ENCODE measurements around the gene CCDC73. TPM values are rescaled to one million over a fixed set of nuclear protein-coding genes. Genes with fewer than 3 reads are reported as not detected.

Gene CCDC73
- total RNA-seq: not detected

DNA sequence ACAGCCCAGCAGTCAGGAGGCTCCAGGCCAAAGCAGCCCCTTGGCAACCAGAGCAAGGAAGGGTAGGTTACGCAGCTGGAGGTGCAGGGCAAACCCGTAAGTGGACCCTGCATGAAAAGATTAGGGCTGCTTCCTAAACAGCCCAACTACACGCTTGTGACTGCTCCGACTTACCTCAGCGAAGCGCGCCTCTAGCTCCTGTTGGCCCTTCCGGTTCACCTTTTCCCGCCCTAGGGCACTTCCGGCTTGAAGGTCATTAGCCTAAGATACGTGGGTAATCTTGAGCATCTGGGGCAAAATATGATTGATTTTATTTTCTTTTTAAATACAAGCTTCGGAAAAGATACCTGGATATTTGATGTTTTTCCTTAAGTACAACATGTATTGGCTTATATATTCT, at the start of gene CCDC73:
Gene CCDC73, minus strand, starts transcription at position 224 of the 400 bp plus-strand sequence. CDS start 34,419 bp downstream, outside the sequence.

DNA sequence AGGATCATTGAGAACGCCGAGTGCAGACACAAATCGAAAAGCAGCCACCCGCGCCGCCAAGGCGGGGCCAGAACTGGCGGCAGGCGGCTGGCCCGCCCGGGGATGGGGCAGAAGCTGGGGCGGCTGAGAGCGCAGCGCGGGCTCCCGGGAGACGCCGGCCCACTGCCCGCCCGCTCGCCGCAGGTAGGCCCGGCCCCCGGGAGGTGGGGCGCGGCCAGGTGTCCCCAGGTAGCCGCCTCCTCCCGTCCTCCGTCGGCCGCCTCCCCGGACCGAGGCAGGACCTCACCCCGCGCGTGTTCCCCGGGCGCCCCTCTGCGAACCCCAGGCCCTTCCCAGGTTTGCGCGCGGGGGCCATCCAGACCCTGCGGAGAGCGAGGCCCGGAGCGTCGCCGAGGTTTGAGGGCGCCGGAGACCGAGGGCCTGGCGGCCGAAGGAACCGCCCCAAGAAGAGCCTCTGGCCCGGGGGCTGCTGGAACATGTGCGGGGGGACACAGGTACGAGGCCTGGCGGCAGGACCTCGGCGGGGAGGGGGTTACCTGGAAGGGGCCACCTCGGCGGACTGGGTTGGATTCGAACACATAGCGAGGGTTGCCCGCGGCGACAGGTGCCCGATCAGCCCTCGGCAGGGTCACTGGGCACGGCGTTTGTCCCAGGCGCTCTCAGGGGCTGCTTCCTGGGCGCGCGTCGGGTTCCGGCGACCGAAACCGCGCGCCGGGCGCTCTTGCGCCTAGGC, 35.4 kb upstream of the CCDC73 start, which contains the start of gene PRRG4:
Gene PRRG4, plus strand, starts transcription at position 248 of the 733 bp plus-strand sequence. CDS start 603 bp downstream, outside the sequence.

DNA sequence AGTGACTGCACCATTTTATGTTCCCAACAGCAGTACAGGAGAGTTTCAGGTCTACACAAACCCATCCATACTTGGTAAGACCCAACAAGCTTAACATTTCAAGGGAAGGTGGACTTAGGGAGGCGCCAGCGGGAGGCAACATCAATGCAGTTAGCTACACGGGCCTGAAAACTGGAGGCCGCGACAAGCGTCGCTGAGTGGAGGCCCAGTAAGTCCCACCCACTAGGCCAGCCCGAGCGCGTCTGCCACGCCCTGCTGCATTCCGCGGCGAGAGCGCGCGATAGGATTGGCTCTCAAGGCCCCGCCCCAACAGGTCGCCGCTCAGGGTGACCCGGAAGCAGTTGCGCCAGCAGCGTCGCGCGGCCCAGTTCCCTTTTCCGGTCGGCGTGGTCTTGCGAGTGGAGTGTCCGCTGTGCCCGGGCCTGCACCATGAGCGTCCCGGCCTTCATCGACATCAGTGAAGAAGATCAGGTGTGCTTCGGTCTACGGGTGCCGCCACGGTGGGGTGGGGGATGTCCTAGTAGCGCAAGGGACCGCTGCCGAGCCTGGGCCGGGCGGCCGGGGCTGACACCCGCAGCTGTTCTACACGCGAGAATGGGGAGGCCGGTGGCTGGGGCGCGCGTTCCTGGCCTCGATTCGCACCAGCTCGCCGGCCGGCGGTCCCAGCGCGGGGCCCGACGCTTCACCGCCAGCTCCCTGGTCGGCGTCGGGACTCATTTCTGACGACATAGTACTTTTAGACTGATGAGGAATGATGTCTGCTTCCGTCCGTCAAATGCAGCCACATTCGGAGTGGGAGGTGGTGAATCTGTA, 210.8 kb downstream of the CCDC73 start, which contains the start of gene EIF3M:
Gene EIF3M, plus strand, starts transcription at position 373 of the 813 bp plus-strand sequence. Its CDS starts 57 bp downstream, at position 430.

Other genes starting within 250 kb of the CCDC73 start
- gene EIF3M, start 210.8 kb downstream of the CCDC73 start, total RNA-seq: 125 TPM
- gene PRRG4, start 35.3 kb upstream of the CCDC73 start, total RNA-seq: under 0.01 TPM
- 100 TPM for gene QSER1, start 98.1 kb upstream of the CCDC73 start, total RNA-seq
- gene DEPDC7, start 221.2 kb upstream of the CCDC73 start, total RNA-seq: 4.7 TPM
- 73.2 TPM for gene TCP11L1, start 244.9 kb upstream of the CCDC73 start, total RNA-seq

All from parietal lobe (tissue), 1 donor.